ENCODE measurements around the gene AP4S1. TPM values are rescaled to one million over a fixed set of nuclear protein-coding genes. Genes with fewer than 3 reads are reported as not detected.
A peak's percentile ranks its signal among the peaks of the same experiment; 100 is the strongest.

Gene AP4S1
- total RNA-seq, 1 donor: 7.9 TPM

GRCh38 chr14:30985796-30986195 is 39.7 kb upstream of the AP4S1 start:
- no peak for TF ChIP-seq CTCF (IDR thresholded peaks at IDR 0.05; ENCODE audit: insufficient read depth, low read length)
- H3K4me3 ChIP-seq (ENCODE audit: low read depth, low read length): no peak overlapping the region
- DNase-seq (ENCODE audit: low read depth): no peak

GRCh38 chr14:30988509-30988908 is 36.9 kb upstream of the AP4S1 start:
- DNase-seq (ENCODE audit: low read depth): peak; percentile 32
- TF ChIP-seq CTCF (IDR thresholded peaks at IDR 0.05; ENCODE audit: insufficient read depth, low read length): no peak
- no peak overlapping the region for H3K4me3 ChIP-seq (ENCODE audit: low read depth, low read length)

- no peak overlapping the region for H3K4me3 ChIP-seq (ENCODE audit: low read depth, low read length)
- TF ChIP-seq CTCF (IDR thresholded peaks at IDR 0.05; ENCODE audit: insufficient read depth, low read length): no peak
- no peak for DNase-seq (ENCODE audit: low read depth)
Measured at GRCh38 chr14:30990770-30991169, 34.7 kb upstream of the AP4S1 start.

GRCh38 chr14:30991408-30991807 is 34.0 kb upstream of the AP4S1 start:
- no peak overlapping the region for H3K4me3 ChIP-seq (ENCODE audit: low read depth, low read length)
- DNase-seq (ENCODE audit: low read depth): no peak
- no peak for TF ChIP-seq CTCF (IDR thresholded peaks at IDR 0.05; ENCODE audit: insufficient read depth, low read length)

- no peak overlapping the region for H3K4me3 ChIP-seq (ENCODE audit: low read depth, low read length)
- no peak for TF ChIP-seq CTCF (IDR thresholded peaks at IDR 0.05; ENCODE audit: insufficient read depth, low read length)
- no peak for DNase-seq (ENCODE audit: low read depth)
Measured at GRCh38 chr14:30993071-30993470, 32.4 kb upstream of the AP4S1 start.

GRCh38 chr14:30994681-30995620 is 30.5 kb upstream of the AP4S1 start:
- no peak for TF ChIP-seq CTCF (IDR thresholded peaks at IDR 0.05; ENCODE audit: insufficient read depth, low read length)
- peak; percentile 68 for DNase-seq (ENCODE audit: low read depth)
- no peak overlapping the region for H3K4me3 ChIP-seq (ENCODE audit: low read depth, low read length)

Measured in fibroblast of the aortic adventitia (primary cell).